HG02943 (cell line): ENCODE results near the gene ABTB2.
"Not testable (repeated sequence)": the region's sequence is repeated elsewhere in the genome, so short reads cannot be mapped to it uniquely, and the experiment has no call there.

ENCODE experiments used
- ATAC-seq: cut with Tn5 transposase; IDR thresholded peaks from one replicate; pipeline ENCODE4 v1.9.1; 2021; ENCODE audit warnings: mild to moderate bottlenecking, low read depth, moderate library complexity; ENCODE audit not compliant: unreplicated experiment

The ABTB2 gene

GRCh38 chr11:34222030-34222429, 135.8 kb downstream of the ABTB2 start:
- ATAC-seq = no peak

- ATAC-seq = no peak
These were observed 137.9 kb downstream of the ABTB2 start for GRCh38 chr11:34219941-34220370.

GRCh38 chr11:34219279-34219678, 138.5 kb downstream of the ABTB2 start:
- ATAC-seq = no peak

GRCh38 chr11:34218756-34219155, 139.1 kb downstream of the ABTB2 start:
- ATAC-seq = not testable (repeated sequence)

- no peak for ATAC-seq
These were observed 139.7 kb downstream of the ABTB2 start for GRCh38 chr11:34218067-34218466.

- no peak for ATAC-seq
These were observed 141.1 kb downstream of the ABTB2 start for GRCh38 chr11:34216706-34217105.

GRCh38 chr11:34215806-34216453, 141.9 kb downstream of the ABTB2 start:
- ATAC-seq = no peak

- ATAC-seq = no peak
These were observed 142.6 kb downstream of the ABTB2 start for GRCh38 chr11:34214961-34215805.

- ATAC-seq = no peak
These were observed 144.4 kb downstream of the ABTB2 start for GRCh38 chr11:34213366-34213765.

- ATAC-seq = no peak
These were observed 145.2 kb downstream of the ABTB2 start for GRCh38 chr11:34212566-34212965.

- no peak for ATAC-seq
These were observed 148.0 kb downstream of the ABTB2 start for GRCh38 chr11:34209809-34210208.

- no peak for ATAC-seq
These were observed 149.3 kb downstream of the ABTB2 start for GRCh38 chr11:34208266-34209135.

GRCh38 chr11:34207487-34208180, 150.2 kb downstream of the ABTB2 start:
- ATAC-seq = no peak

- ATAC-seq = no peak
These were observed 151.2 kb downstream of the ABTB2 start for GRCh38 chr11:34206407-34207300.

- no peak for ATAC-seq
These were observed 152.3 kb downstream of the ABTB2 start for GRCh38 chr11:34205326-34206035.

GRCh38 chr11:34204396-34205279, 153.2 kb downstream of the ABTB2 start:
- no peak for ATAC-seq

- ATAC-seq = no peak
These were observed 154.4 kb downstream of the ABTB2 start for GRCh38 chr11:34203377-34203871.

- ATAC-seq = no peak
These were observed 156.7 kb downstream of the ABTB2 start for GRCh38 chr11:34201129-34201528.
